ENCODE data around the gene RMDN3.

Gene RMDN3

GRCh38 chr15:40766194-40766815, 11.3 kb upstream of the RMDN3 start:
- Mint-ChIP-seq H3K4me3 (no peak overlapping the region), H3K27me3 (ENCODE audit: low read depth, poor library complexity) (peaks cover 7% of the 10 kb centered on the region), H3K9me3 (no peaks in the 10 kb centered on the region), H3K36me3 (ENCODE audit: low read depth) (no peaks in the 10 kb centered on the region), H3K4me1 (peaks cover 54% of the 10 kb centered on the region), H3K27ac (peak overlapping the region; percentile 45)
- DNase-seq: no peak
- TF ChIP-seq CTCF (IDR thresholded peaks at IDR 0.05): no peak

- peak overlapping the region; percentile 85 for H3K4me3 Mint-ChIP-seq
- DNase-seq: no peak
- H3K27ac Mint-ChIP-seq: no peak overlapping the region
- H3K9me3 Mint-ChIP-seq: no peaks in the 10 kb centered on the region
- no peaks in the 10 kb centered on the region for H3K36me3 Mint-ChIP-seq (ENCODE audit: low read depth)
- peaks cover 7% of the 10 kb centered on the region for H3K27me3 Mint-ChIP-seq (ENCODE audit: low read depth, poor library complexity)
- TF ChIP-seq CTCF (IDR thresholded peaks at IDR 0.05): no peak
- H3K4me1 Mint-ChIP-seq: peaks cover 59% of the 10 kb centered on the region
These were observed 9.6 kb upstream of the RMDN3 start for GRCh38 chr15:40764629-40765103.

GRCh38 chr15:40763801-40764628, 9.0 kb upstream of the RMDN3 start, which contains the start of gene GCHFR:
Gene GCHFR (plus strand): TSS chr15:40764068. CDS start chr15:40764181, 113 bp downstream.
- H3K4me1 Mint-ChIP-seq: peaks cover 55% of the 10 kb centered on the region
- no peaks in the 10 kb centered on the region for H3K36me3 Mint-ChIP-seq (ENCODE audit: low read depth)
- DNase-seq: peak; percentile 82
- peak; percentile 40 for TF ChIP-seq CTCF (IDR thresholded peaks at IDR 0.05)
- H3K27ac Mint-ChIP-seq: peak within 1 kb of the TSS; percentile 68
- H3K27me3 Mint-ChIP-seq (ENCODE audit: low read depth, poor library complexity): peaks cover 7% of the 10 kb centered on the region
- peak within 1 kb of the TSS; percentile 85 for H3K4me3 Mint-ChIP-seq
- no peaks in the 10 kb centered on the region for H3K9me3 Mint-ChIP-seq

- DNase-seq: no peak
- no peak for TF ChIP-seq CTCF (IDR thresholded peaks at IDR 0.05)
- peak overlapping the region; percentile 68 for H3K27ac Mint-ChIP-seq
- H3K9me3 Mint-ChIP-seq: no peaks in the 10 kb centered on the region
- H3K4me3 Mint-ChIP-seq: peak overlapping the region; percentile 85
- H3K27me3 Mint-ChIP-seq (ENCODE audit: low read depth, poor library complexity): peaks cover 7% of the 10 kb centered on the region
- peaks cover 51% of the 10 kb centered on the region for H3K4me1 Mint-ChIP-seq
- no peaks in the 10 kb centered on the region for H3K36me3 Mint-ChIP-seq (ENCODE audit: low read depth)
These were observed 8.1 kb upstream of the RMDN3 start for GRCh38 chr15:40762919-40763800.

GRCh38 chr15:40759961-40760360, 4.9 kb upstream of the RMDN3 start:
- no peaks in the 10 kb centered on the region for H3K9me3 Mint-ChIP-seq
- peaks cover 55% of the 10 kb centered on the region for H3K4me1 Mint-ChIP-seq
- H3K36me3 Mint-ChIP-seq (ENCODE audit: low read depth): no peaks in the 10 kb centered on the region
- H3K27me3 Mint-ChIP-seq (ENCODE audit: low read depth, poor library complexity): peaks cover 7% of the 10 kb centered on the region
- TF ChIP-seq CTCF (IDR thresholded peaks at IDR 0.05): no peak
- H3K4me3 Mint-ChIP-seq: no peak overlapping the region
- no peak for DNase-seq
- no peak overlapping the region for H3K27ac Mint-ChIP-seq
